SK-N-SH (cell line): ENCODE results near the gene NLGN2. TPM values are rescaled to one million over a fixed set of nuclear protein-coding genes. Genes with fewer than 3 reads are reported as not detected.
A peak's percentile ranks its signal among the peaks of the same experiment; 100 is the strongest.

Experiments used
- CTCF ChIA-PET: fragments of 300-600, 350-600 bp; formaldehyde crosslinking; extraction: SDS; loops from one replicate; lab custom pipeline; 2021; lab: Yijun Ruan, JAX
- POLR2A ChIA-PET: fragments of 350-600 bp; sonication (Branson Sonifier 250); formaldehyde crosslinking; extraction: SDS; loops from one replicate; lab custom pipeline; 2020; ENCODE audit warnings: antibody characterized with exemption, inconsistent platforms; lab: Yijun Ruan, JAX
- DNase-seq: peaks from one replicate; pipeline ENCODE4 v3.0.0; 2012
- H2AFZ ChIP-seq: fragments of 200-600 bp; sonication (generic); 2 replicates; pipeline ENCODE4 v1.8.1; 2016; ENCODE audit warnings: antibody characterized with exemption, mild to moderate bottlenecking, low read depth
- H3F3A ChIP-seq: fragments of 200-600 bp; sonication (generic); replicated peaks from 2 replicates; pipeline ENCODE3; 2016; ENCODE audit warnings: antibody characterized with exemption, mild to moderate bottlenecking; ENCODE audit not compliant: insufficient read depth
- H3K27ac ChIP-seq, 2 experiments: fragments of 200-500 bp in 1 of 2; fragments of 200-600 bp in 1 of 2; sonication (Bioruptor generic) in 1 of 2; sonication (generic), shearing (Covaris generic) in 1 of 2; 2 replicates each; pipeline versions ENCODE4 v1.5.1 to v1.6.1; 2014 to 2016; ENCODE audit warnings: low read depth in 2 of 2, inconsistent platforms in 1 of 2, low read length in 1 of 2, mild to moderate bottlenecking in 1 of 2, mixed read lengths in 1 of 2
- H3K27me3 ChIP-seq: fragments of 200-600 bp; sonication (generic), shearing (Covaris generic); 2 replicates; pipeline ENCODE4 v1.6.1; 2016; ENCODE audit warnings: mixed run types; ENCODE audit not compliant: insufficient read depth
- H3K36me3 ChIP-seq, 2 experiments: fragments of 200-500 bp in 1 of 2; fragments of 200-600 bp in 1 of 2; sonication (Bioruptor generic) in 1 of 2; sonication (generic) in 1 of 2; replicated peaks in 1 of 2; 2 replicates each; pipeline versions ENCODE3 to v1.5.1; 2014 to 2016; ENCODE audit warnings: low read length in 1 of 2, mild to moderate bottlenecking in 1 of 2; ENCODE audit not compliant: insufficient read depth in 2 of 2, control insufficient read depth in 1 of 2
- H3K4me1 ChIP-seq, 2 experiments: fragments of 200-500 bp in 1 of 2; fragments of 200-600 bp in 1 of 2; sonication (Bioruptor generic) in 1 of 2; sonication (generic), shearing (Covaris generic) in 1 of 2; 2 replicates each; pipeline versions ENCODE4 v1.5.1 to v1.6.1; 2014 to 2016; ENCODE audit warnings: low read depth in 1 of 2, low read length in 1 of 2, mixed run types in 1 of 2; ENCODE audit not compliant: insufficient read depth in 2 of 2, control insufficient read depth in 1 of 2
- H3K4me2 ChIP-seq: fragments of 200-600 bp; sonication (generic), shearing (Covaris generic); 2 replicates; pipeline ENCODE4 v1.6.1; 2017; ENCODE audit warnings: mixed run types
- H3K4me3 ChIP-seq, 2 experiments: fragments of 200-500 bp in 1 of 2; fragments of 200-600 bp in 1 of 2; sonication (Bioruptor generic) in 1 of 2; sonication (generic), shearing (Covaris generic) in 1 of 2; 2 replicates each; pipeline versions ENCODE4 v1.5.1 to v1.8.1; 2014 to 2016; ENCODE audit warnings: low read depth in 2 of 2, inconsistent platforms in 1 of 2, low read length in 1 of 2, mild to moderate bottlenecking in 1 of 2, mixed read lengths in 1 of 2, moderate library complexity in 1 of 2
- H3K79me2 ChIP-seq: fragments of 200-600 bp; sonication (generic); 2 replicates; pipeline ENCODE4 v1.8.1; 2017; ENCODE audit warnings: mild to moderate bottlenecking; ENCODE audit not compliant: insufficient read depth
- H3K9ac ChIP-seq: fragments of 200-600 bp; sonication (generic); 2 replicates; pipeline ENCODE4 v1.6.1; 2017; ENCODE audit warnings: mixed run types
- H3K9me2 ChIP-seq: fragments of 200-600 bp; sonication (generic); 2 replicates; pipeline ENCODE4 v1.6.1; 2017; ENCODE audit warnings: mixed run types
- H3K9me3 ChIP-seq: fragments of 200-600 bp; sonication (generic); 2 replicates; pipeline ENCODE4 v1.6.1; 2017; ENCODE audit warnings: mixed run types, mild to moderate bottlenecking, moderate library complexity
- H4K20me1 ChIP-seq: fragments of 200-600 bp; sonication (generic); 2 replicates; pipeline ENCODE4 v1.6.1; 2017; ENCODE audit warnings: mild to moderate bottlenecking, mixed run types; ENCODE audit not compliant: insufficient read depth
- ELF1 ChIP-seq: IDR thresholded peaks from 2 replicates; pipeline ENCODE4 v1.4.0; 2012
- EP300 ChIP-seq, 2 experiments: IDR thresholded peaks; 2 replicates each; pipeline versions ENCODE4 v1.4.0 to v1.6.1; 2012; ENCODE audit warnings: borderline replicate concordance in 1 of 2, low read depth in 1 of 2, low read length in 1 of 2
- FOSL2 ChIP-seq: IDR thresholded peaks from 2 replicates; pipeline ENCODE4 v1.4.0; 2012; ENCODE audit warnings: low read depth, mild to moderate bottlenecking, moderate library complexity, borderline replicate concordance
- FOXM1 ChIP-seq: IDR thresholded peaks from 2 replicates; pipeline ENCODE4 v1.4.0; 2012; ENCODE audit warnings: low read depth, mild to moderate bottlenecking
- GABPA ChIP-seq: IDR thresholded peaks from 2 replicates; pipeline ENCODE4 v1.4.0; 2012; ENCODE audit warnings: low read depth, mild to moderate bottlenecking
- GATA2 ChIP-seq: sonication (generic); formaldehyde crosslinking; IDR thresholded peaks from 2 replicates; pipeline ENCODE4 v1.5.0; 2020; ENCODE audit warnings: mild to moderate bottlenecking, missing genetic modification reagents
- JUND ChIP-seq: IDR thresholded peaks from 2 replicates; pipeline ENCODE4 v1.4.0; 2012
- NFIC ChIP-seq: IDR thresholded peaks from 2 replicates; pipeline ENCODE4 v1.4.0; 2012; ENCODE audit warnings: borderline replicate concordance
- NRF1 ChIP-seq: IDR thresholded peaks from 2 replicates; pipeline ENCODE4 v1.6.1; 2012; ENCODE audit warnings: low read depth, mild to moderate bottlenecking, low read length
- POLR2AphosphoS5 ChIP-seq: IDR thresholded peaks from 2 replicates; pipeline ENCODE4 v1.6.1; 2012; ENCODE audit warnings: low read depth, low read length
- RAD21 ChIP-seq: IDR thresholded peaks from 2 replicates; pipeline ENCODE4 v1.6.1; 2012; ENCODE audit warnings: mild to moderate bottlenecking, low read length
- RCOR1 ChIP-seq: fragments of 150-350 bp; IDR thresholded peaks from 2 replicates; pipeline ENCODE4 v1.6.1; 2017; ENCODE audit warnings: antibody characterized with exemption, low read length
- RFX5 ChIP-seq: IDR thresholded peaks from 2 replicates; pipeline ENCODE4 v1.6.1; 2012; ENCODE audit warnings: mild to moderate bottlenecking, improper control_type of control experiment, low read length
- SMC3 ChIP-seq: IDR thresholded peaks from 2 replicates; pipeline ENCODE4 v1.6.1; 2012; ENCODE audit warnings: low read depth, low read length, improper control_type of control experiment
- TCF12 ChIP-seq: IDR thresholded peaks from 2 replicates; pipeline ENCODE4 v1.4.0; 2012
- YY1 ChIP-seq: IDR thresholded peaks from 2 replicates; pipeline ENCODE4 v1.4.0; 2012; ENCODE audit warnings: low read depth, mild to moderate bottlenecking
- WGBS: methylation state at CpG from one replicate; pipeline ENCODE4 v1.1.6; 2017; ENCODE audit warnings: low lambda C conversion rate; 5-methylcytosine and 5-hydroxymethylcytosine counted together
- polyA plus RNA-seq, 3 experiments: library from polyadenylated mRNA; depleted of rRNA; stranded (reverse); fragments of >200 nt; gene quantifications; 2 replicates each; pipeline ENCODE4 v1.2.3, GENCODE V29; 2012
- TF ChIP-seq, protein P1 (sequence below): IDR thresholded peaks from 2 replicates; pipeline ENCODE4 v1.6.1; 2012; ENCODE audit warnings: mild to moderate bottlenecking, low read depth, low read length, moderate library complexity

Gene NLGN2
- polyA plus RNA-seq, 1 of the 3 experiments (the other 2 are of a cell fraction), result 29.9 TPM

DNA sequence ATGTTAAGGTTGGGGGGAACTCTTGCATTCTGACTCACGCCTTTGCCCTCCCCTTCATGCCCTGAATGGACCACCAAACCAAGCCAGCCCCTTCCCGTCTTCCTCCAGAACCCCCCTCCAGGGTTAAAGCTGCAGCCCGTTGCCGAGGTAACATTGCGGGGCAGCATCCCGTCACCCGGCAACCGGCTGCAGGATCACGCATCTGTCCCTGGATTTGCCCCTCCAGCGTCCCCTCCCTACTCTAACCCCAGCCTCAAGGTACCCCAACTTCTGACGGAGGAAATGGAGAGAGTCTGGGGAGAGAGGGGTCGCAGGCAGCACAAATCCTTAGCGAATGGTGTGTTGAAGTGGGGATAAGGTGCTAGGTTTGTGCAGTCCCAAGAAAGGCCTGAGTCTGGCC is 563 bp upstream of the NLGN2 start:
- Histone ChIP-seq H3K4me1 (peaks cover 5 to 21% of the 10 kb centered on the region in 2 experiments; a peak in 2 of 4 replicates), H3K9me3 (no peaks in the 10 kb centered on the region), H3F3A (peaks cover 11% of the 10 kb centered on the region), H2AFZ (no peak overlapping the region), H3K4me3 (peak overlapping the region in 1 of 2 experiments; percentile 47; a peak in 1 of 4 replicates), H4K20me1 (peaks cover 11% of the 10 kb centered on the region; the same call in 1 of the 2 replicates), H3K79me2 (peaks cover 40% of the 10 kb centered on the region), H3K27ac (no peak overlapping the region), H3K9me2 (no peaks in the 10 kb centered on the region), H3K36me3 (peaks cover 10 to 24% of the 10 kb centered on the region in 2 experiments), H3K9ac (no peak overlapping the region), H3K4me2 (peak overlapping the region; percentile 100), H3K27me3 (no peaks in the 10 kb centered on the region)
- ChIA-PET CTCF (interaction anchor here (0.7 to 4.9 kb wide), 7 partner anchors 10 to 154 kb away, joined by 3 to 28 read pairs (median 4); partner anchors contain the start of genes SENP3 and TMEM95), POLR2A (no interaction called here)
- TF ChIP-seq EP300 (IDR thresholded peaks at IDR 0.05; ENCODE audit: borderline replicate concordance in 1 of 2, low read depth in 1 of 2, low read length in 1 of 2), result no peak
- TF ChIP-seq, protein P1, sequence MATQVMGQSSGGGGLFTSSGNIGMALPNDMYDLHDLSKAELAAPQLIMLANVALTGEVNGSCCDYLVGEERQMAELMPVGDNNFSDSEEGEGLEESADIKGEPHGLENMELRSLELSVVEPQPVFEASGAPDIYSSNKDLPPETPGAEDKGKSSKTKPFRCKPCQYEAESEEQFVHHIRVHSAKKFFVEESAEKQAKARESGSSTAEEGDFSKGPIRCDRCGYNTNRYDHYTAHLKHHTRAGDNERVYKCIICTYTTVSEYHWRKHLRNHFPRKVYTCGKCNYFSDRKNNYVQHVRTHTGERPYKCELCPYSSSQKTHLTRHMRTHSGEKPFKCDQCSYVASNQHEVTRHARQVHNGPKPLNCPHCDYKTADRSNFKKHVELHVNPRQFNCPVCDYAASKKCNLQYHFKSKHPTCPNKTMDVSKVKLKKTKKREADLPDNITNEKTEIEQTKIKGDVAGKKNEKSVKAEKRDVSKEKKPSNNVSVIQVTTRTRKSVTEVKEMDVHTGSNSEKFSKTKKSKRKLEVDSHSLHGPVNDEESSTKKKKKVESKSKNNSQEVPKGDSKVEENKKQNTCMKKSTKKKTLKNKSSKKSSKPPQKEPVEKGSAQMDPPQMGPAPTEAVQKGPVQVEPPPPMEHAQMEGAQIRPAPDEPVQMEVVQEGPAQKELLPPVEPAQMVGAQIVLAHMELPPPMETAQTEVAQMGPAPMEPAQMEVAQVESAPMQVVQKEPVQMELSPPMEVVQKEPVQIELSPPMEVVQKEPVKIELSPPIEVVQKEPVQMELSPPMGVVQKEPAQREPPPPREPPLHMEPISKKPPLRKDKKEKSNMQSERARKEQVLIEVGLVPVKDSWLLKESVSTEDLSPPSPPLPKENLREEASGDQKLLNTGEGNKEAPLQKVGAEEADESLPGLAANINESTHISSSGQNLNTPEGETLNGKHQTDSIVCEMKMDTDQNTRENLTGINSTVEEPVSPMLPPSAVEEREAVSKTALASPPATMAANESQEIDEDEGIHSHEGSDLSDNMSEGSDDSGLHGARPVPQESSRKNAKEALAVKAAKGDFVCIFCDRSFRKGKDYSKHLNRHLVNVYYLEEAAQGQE, result no peak
- no peak for TF ChIP-seq FOXM1
- no peak for TF ChIP-seq RFX5
- no peak for TF ChIP-seq SMC3
- TF ChIP-seq NFIC, result no peak
- no peak for TF ChIP-seq POLR2AphosphoS5
- no peak for TF ChIP-seq FOSL2
- no peak for TF ChIP-seq TCF12
- TF ChIP-seq RCOR1, result no peak
- DNase-seq, result no peak
- 84% methylated on average over 13 of the region's 13 CpGs for WGBS

DNA sequence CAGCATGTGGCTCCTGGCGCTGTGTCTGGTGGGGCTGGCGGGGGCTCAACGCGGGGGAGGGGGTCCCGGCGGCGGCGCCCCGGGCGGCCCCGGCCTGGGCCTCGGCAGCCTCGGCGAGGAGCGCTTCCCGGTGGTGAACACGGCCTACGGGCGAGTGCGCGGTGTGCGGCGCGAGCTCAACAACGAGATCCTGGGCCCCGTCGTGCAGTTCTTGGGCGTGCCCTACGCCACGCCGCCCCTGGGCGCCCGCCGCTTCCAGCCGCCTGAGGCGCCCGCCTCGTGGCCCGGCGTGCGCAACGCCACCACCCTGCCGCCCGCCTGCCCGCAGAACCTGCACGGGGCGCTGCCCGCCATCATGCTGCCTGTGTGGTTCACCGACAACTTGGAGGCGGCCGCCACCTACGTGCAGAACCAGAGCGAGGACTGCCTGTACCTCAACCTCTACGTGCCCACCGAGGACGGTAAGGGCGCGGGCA is 645 bp downstream of the NLGN2 start:
- peaks cover 11% of the 10 kb centered on the region; the same call in 1 of the 2 replicates for H4K20me1 ChIP-seq
- no peak overlapping the region for H3K9ac ChIP-seq
- peaks cover 0 to 15% of the 10 kb centered on the region in 2 experiments; a peak in 1 of 4 replicates for H3K4me1 ChIP-seq
- no peak for DNase-seq
- no peaks in the 10 kb centered on the region for H3K9me2 ChIP-seq
- POLR2A ChIA-PET, result no interaction called here
- no peak overlapping the region for H3K27ac ChIP-seq
- no peak overlapping the region for H3K4me2 ChIP-seq
- H3K36me3 ChIP-seq, result peaks cover 8 to 34% of the 10 kb centered on the region in 2 experiments
- no peak overlapping the region for H3K4me3 ChIP-seq
- 97% methylated on average over 32 of the region's 58 CpGs for WGBS
- peaks cover 5% of the 10 kb centered on the region for H3F3A ChIP-seq
- peaks cover 28% of the 10 kb centered on the region for H3K79me2 ChIP-seq
- no peaks in the 10 kb centered on the region for H3K9me3 ChIP-seq
- TF ChIP-seq YY1 (no peak), RCOR1 (no peak), RAD21 (no peak), ELF1 (no peak), SMC3 (no peak), JUND (no peak), GABPA (no peak), GATA2 (CRISPR knock-in tag) (no peak), NRF1 (no peak)
- TF ChIP-seq, protein P1, result no peak
- TF ChIP-seq, all 33 proteins: peak for 0
- H3K27me3 ChIP-seq, result no peaks in the 10 kb centered on the region
- no peak overlapping the region for H2AFZ ChIP-seq
- CTCF ChIA-PET, result interaction anchor here (1.2 to 4.9 kb wide), 2 partner anchors 53 to 152 kb away, joined by 4 to 28 read pairs; partner anchors contain the start of gene TMEM95
